ENCODE results near the gene MSH5.

DNA sequence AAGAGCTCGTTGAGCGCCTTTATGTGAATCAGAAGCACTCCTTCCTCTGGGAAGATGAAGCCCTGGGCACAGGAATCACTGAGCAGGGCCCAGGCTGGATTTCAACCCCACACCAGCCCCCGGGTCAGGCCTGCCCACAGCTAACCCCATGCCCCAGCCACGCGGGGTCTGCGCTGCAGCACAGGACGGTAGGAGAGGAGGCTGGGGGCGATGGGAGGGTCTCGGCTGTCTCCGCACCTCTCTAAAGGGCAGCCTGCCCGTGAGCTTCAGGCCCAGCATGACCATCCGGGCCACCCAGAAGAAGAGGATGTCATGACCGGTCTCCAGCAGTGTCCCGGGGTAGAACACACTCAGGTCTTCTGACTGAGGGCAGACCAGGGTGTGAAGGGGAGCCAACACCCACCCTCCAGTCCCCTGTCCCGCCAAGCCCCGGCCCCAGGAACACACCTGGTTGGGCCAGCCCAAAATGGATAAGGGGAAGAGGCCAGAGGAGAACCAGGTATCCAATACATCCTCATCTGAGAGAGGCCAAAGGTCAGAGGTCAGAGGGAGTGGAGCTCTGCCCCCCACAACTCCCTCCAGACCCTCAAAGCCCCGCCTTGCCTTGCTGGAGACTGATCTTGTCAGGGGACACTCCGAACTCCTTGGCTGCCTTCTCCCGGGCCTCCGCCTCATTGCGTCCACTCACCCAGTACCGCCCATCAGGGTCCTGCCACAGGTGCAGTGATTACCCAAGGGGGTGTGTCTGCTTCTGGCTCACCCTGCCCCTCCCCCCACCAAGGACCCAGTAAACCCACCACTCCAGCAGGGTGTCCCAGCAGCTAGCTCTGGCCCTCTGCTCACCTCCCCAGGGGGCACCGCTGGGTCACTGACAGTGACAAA, 41.7 kb downstream of the MSH5 start:
- TF ChIP-seq, protein P1, sequence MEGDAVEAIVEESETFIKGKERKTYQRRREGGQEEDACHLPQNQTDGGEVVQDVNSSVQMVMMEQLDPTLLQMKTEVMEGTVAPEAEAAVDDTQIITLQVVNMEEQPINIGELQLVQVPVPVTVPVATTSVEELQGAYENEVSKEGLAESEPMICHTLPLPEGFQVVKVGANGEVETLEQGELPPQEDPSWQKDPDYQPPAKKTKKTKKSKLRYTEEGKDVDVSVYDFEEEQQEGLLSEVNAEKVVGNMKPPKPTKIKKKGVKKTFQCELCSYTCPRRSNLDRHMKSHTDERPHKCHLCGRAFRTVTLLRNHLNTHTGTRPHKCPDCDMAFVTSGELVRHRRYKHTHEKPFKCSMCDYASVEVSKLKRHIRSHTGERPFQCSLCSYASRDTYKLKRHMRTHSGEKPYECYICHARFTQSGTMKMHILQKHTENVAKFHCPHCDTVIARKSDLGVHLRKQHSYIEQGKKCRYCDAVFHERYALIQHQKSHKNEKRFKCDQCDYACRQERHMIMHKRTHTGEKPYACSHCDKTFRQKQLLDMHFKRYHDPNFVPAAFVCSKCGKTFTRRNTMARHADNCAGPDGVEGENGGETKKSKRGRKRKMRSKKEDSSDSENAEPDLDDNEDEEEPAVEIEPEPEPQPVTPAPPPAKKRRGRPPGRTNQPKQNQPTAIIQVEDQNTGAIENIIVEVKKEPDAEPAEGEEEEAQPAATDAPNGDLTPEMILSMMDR (conservative IDR thresholded peaks at IDR 0.05), result no peak
- TF ChIP-seq ZFX (IDR thresholded peaks at IDR 0.05), result no peak

Data from C4-2B (cell line).